Transverse colon (tissue), 4 donors: Measurements from ENCODE around the gene PICK1. TPM values are rescaled to one million over a fixed set of nuclear protein-coding genes. Genes with fewer than 3 reads are reported as not detected.

Source experiments
- DNase-seq: peaks from one replicate; pipeline ENCODE4 v3.0.0-alpha.2; 2019
- H3K27ac ChIP-seq, 4 donors: fragments of 200-600 bp; sonication (generic); 2 replicates each; pipeline ENCODE4 v1.5.1; 2016 to 2018; ENCODE audit warnings: inconsistent platforms in 4 of 4
- H3K27me3 ChIP-seq: fragments of 200-600 bp; sonication (generic); 2 replicates; pipeline ENCODE4 v1.5.1; 2017; ENCODE audit warnings: inconsistent platforms
- H3K36me3 ChIP-seq, 4 donors: fragments of 200-600 bp; sonication (generic); 2 replicates each; pipeline ENCODE4 v1.5.1; 2017 to 2019; ENCODE audit warnings: inconsistent platforms in 4 of 4
- H3K4me1 ChIP-seq, 4 donors: fragments of 200-600 bp; sonication (generic); 2 replicates each; pipeline ENCODE4 v1.5.1; 2017 to 2020; ENCODE audit warnings: inconsistent platforms in 4 of 4
- H3K4me3 ChIP-seq, 4 donors: fragments of 200-600 bp; sonication (generic); 1 replicate in 1 of 4; 2 replicates in 3 of 4; pipeline versions ENCODE4 v1.5.1 to v1.6.1; 2017 to 2019; ENCODE audit warnings: inconsistent platforms in 4 of 4
- H3K9me3 ChIP-seq, 2 donors: fragments of 200-600 bp; sonication (generic); 2 replicates each; pipeline ENCODE4 v1.5.1; 2017 to 2019; ENCODE audit warnings: inconsistent platforms in 2 of 2
- CTCF ChIP-seq, 5 experiments: fragments of 200-600 bp in 3 of 5; fragments of 450-650 bp in 2 of 5; sonication (generic) in 3 of 5; IDR thresholded peaks; 1 replicate in 2 of 5; 2 replicates in 3 of 5; pipeline ENCODE4 v1.5.1; 2016 to 2017; ENCODE audit warnings: antibody characterized with exemption in 5 of 5, inconsistent platforms in 3 of 5, mild to moderate bottlenecking in 2 of 5, moderate library complexity in 1 of 5
- EP300 ChIP-seq: sonication (generic); formaldehyde crosslinking; IDR thresholded peaks from one replicate; pipeline ENCODE4 v1.6.1; 2017; ENCODE audit warnings: antibody characterized with exemption, low read depth
- POLR2A ChIP-seq: fragments of 450-650 bp; IDR thresholded peaks from one replicate; pipeline ENCODE4 v1.6.1; 2016; ENCODE audit warnings: antibody characterized with exemption, mild to moderate bottlenecking, moderate library complexity
- POLR2AphosphoS5 ChIP-seq, 3 donors: sonication (generic); formaldehyde crosslinking; IDR thresholded peaks; one replicate each; pipeline ENCODE4 v1.6.1; 2016; ENCODE audit warnings: antibody characterized with exemption in 3 of 3
- WGBS, 2 donors: methylation state at CpG; one replicate each; pipeline ENCODE4 v1.1.5; 2018; ENCODE audit warnings: low coverage in 1 of 2; 5-methylcytosine and 5-hydroxymethylcytosine counted together
- in situ Hi-C, 4 donors: fragments of 200-750 bp; cut with MboI; loops; one replicate each; pipeline versions ENCODE4 v1.15.0 to v1.15.1; 2017; ENCODE audit warnings: low sequenced_read_pairs in 3 of 4, low pct_ligation_motif_present in 1 of 4, low pct_unique_long_range_greater_than_20kb in 1 of 4
- intact Hi-C: fragments of 100-400 bp; cut with DNase I; formaldehyde crosslinking; loops from one replicate; pipeline ENCODE4 v1.15.1; 2023; ENCODE audit warnings: low total_unique reads
- total RNA-seq, 4 donors: library from RNA; depleted of rRNA; stranded (reverse); fragments of >200 nt; gene quantifications; one replicate each; pipeline ENCODE4 v1.1.0, GENCODE V29; 2016

Gene PICK1
- total RNA-seq, 4 donors from 2014 or later, result 34.3 to 127 (median 69.3) TPM

- H3K4me3 ChIP-seq, result no peak overlapping the region
- H3K9me3 ChIP-seq, result no peaks in the 10 kb centered on the region
- peaks cover 41% of the 10 kb centered on the region for H3K27me3 ChIP-seq
- in situ Hi-C loops, result no loop called here
- no peak overlapping the region for H3K27ac ChIP-seq
- no peak for TF ChIP-seq POLR2AphosphoS5 (IDR thresholded peaks at IDR 0.05)
- H3K36me3 ChIP-seq, result no peaks in the 10 kb centered on the region
- no peak for DNase-seq
- WGBS, 2 donors, result 95% methylated on average over 12 of the region's 12 CpGs; no CpG with 5 or more reads in 1 of the 2 donors
- intact Hi-C loops, result no loop called here
- H3K4me1 ChIP-seq, result peaks cover 4 to 31% (median 25%) of the 10 kb centered on the region in 4 donors
Observed at GRCh38 chr22:38085056-38085455, 27.9 kb downstream of the PICK1 start.

GRCh38 chr22:38085501-38085900 lies 28.3 kb downstream of the PICK1 start:
- no peak for TF ChIP-seq POLR2A
- TF ChIP-seq POLR2AphosphoS5 (IDR thresholded peaks at IDR 0.05), result no peak
- TF ChIP-seq CTCF (IDR thresholded peaks at IDR 0.05), result no peak
- no peak for TF ChIP-seq EP300
- H3K4me3 ChIP-seq, result no peak overlapping the region
- peaks cover 4 to 31% (median 25%) of the 10 kb centered on the region in 4 donors for H3K4me1 ChIP-seq
- WGBS, 2 donors, result 70% methylated on average over 5 of the region's 5 CpGs; no CpG with 5 or more reads in 1 of the 2 donors
- no peaks in the 10 kb centered on the region for H3K9me3 ChIP-seq
- peaks cover 40% of the 10 kb centered on the region for H3K27me3 ChIP-seq
- DNase-seq, result no peak
- H3K27ac ChIP-seq, result no peak overlapping the region
- no peaks in the 10 kb centered on the region for H3K36me3 ChIP-seq
- in situ Hi-C loops (no loop called here), intact Hi-C loops (no loop called here)

- WGBS, 2 donors, result 93% methylated on average over 3 to 21 of the region's 25 CpGs
- in situ Hi-C loops (no loop called here), intact Hi-C loops (no loop called here)
- Histone ChIP-seq H3K9me3 (no peaks in the 10 kb centered on the region), H3K27me3 (peaks cover 34% of the 10 kb centered on the region), H3K27ac (no peak overlapping the region), H3K4me1 (peaks cover 0 to 24% (median 19%) of the 10 kb centered on the region in 4 donors), H3K36me3 (no peaks in the 10 kb centered on the region), H3K4me3 (no peak overlapping the region)
- no peak for DNase-seq
- TF ChIP-seq EP300 (no peak), POLR2AphosphoS5 (IDR thresholded peaks at IDR 0.05) (no peak), CTCF (IDR thresholded peaks at IDR 0.05) (no peak), POLR2A (no peak)
Observed at GRCh38 chr22:38086001-38086845, 29.0 kb downstream of the PICK1 start.

- 83 to 90% methylated on average over 4 to 13 of the region's 13 CpGs for WGBS, 2 donors
- no peak for TF ChIP-seq POLR2AphosphoS5 (IDR thresholded peaks at IDR 0.05)
- TF ChIP-seq EP300, result no peak
- no peak for TF ChIP-seq POLR2A
- Histone ChIP-seq H3K4me1 (peaks cover 0 to 18% (median 13%) of the 10 kb centered on the region in 4 donors), H3K36me3 (no peaks in the 10 kb centered on the region), H3K4me3 (no peak overlapping the region), H3K9me3 (no peaks in the 10 kb centered on the region), H3K27ac (no peak overlapping the region), H3K27me3 (peaks cover 27% of the 10 kb centered on the region)
- in situ Hi-C loops, result no loop called here
- no peak for DNase-seq
- intact Hi-C loops, result no loop called here
Observed at GRCh38 chr22:38086942-38087341, 29.7 kb downstream of the PICK1 start.

GRCh38 chr22:38087855-38088254 lies 30.7 kb downstream of the PICK1 start:
- Histone ChIP-seq H3K36me3 (no peaks in the 10 kb centered on the region), H3K4me3 (no peak overlapping the region), H3K9me3 (no peaks in the 10 kb centered on the region), H3K4me1 (peaks cover 0 to 9% (median 4%) of the 10 kb centered on the region in 4 donors), H3K27me3 (peaks cover 18% of the 10 kb centered on the region), H3K27ac (no peak overlapping the region)
- TF ChIP-seq CTCF (IDR thresholded peaks at IDR 0.05), result no peak
- no peak for TF ChIP-seq EP300
- 89 to 92% methylated on average over 6 to 12 of the region's 12 CpGs for WGBS, 2 donors
- intact Hi-C loops, result no loop called here
- DNase-seq, result no peak
- in situ Hi-C loops, result no loop called here
